Activated CD8-positive, alpha-beta memory T cell treated with anti-CD3 and anti-CD28 coated beads for 1 hour (primary cell): Measurements from ENCODE around the gene HLF.

Source experiments
- DNase-seq, 2 donors: peaks; one replicate each; pipeline ENCODE4 v3.0.0-alpha.2; 2020; ENCODE audit warnings: low read depth in 1 of 2; ENCODE audit errors: extremely low read depth in 1 of 2

Gene HLF

DNA sequence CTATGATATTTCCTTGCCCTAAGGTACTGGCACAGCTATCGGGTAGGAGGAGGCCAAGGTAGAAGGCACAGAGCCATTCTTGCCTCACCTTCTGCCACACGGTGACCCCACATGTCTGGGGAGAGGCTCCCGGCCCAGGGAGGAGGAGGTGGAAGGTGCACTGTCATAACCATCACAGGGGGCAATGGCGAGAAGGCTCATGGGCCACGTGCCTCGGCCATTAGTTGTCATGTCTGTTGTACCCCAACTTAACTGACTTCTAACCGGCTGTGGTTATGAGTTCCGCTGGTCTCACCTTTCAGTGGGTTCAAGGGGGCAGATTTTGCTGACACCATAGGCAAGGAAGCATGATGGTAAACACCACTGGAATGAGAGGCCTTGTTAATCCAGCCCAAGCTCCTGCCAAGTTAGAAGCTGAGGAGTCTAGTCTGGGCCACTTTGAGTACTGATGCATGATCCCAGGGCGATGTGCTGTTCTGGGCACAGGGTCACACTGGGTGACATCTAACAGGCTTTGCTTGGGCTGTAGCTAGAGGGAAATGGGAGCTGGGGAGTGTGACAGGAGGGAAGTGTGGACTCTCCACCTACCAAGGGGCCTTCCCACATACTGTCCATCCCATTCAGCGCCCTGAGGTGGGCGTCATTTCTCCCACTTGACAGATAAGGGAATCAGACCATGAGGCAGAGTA is 39.6 kb downstream of the HLF start:
- no peak for DNase-seq

DNA sequence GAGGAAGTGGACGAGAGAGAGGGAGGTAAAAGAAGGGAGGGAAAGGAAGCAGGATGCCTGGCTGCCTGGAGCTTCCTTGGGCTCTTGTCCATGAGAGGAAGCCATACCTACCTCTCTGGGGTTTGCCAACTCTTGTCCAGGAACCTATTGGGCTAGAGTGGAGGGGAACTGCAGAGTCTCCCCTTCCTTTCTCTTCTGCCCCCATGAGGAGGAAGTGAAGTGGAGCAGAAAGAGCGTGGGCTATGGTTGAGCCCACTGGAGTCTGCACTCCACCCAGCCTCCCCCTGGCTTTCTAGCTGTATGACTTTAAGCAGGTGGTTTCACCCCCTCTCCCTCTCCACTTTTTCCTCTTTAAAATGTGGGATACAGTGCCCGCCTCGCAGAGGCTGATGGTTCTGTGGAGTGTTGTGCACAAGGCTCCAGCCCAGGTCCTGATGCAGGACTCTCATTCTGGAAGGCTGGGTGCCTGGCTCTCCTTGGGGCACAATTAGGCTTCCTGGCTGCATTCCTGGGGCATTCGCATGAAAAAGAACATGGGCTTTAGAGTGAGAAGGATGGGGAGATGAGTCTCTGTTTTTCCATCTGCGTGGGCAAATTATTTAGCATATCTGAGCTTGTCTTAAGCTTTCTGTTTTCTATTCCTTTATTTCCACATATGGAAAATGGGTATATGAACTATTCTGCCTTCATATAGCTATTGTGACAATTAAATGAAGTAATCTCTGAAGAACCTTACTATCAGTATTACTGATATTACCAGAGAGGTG is 40.7 kb downstream of the HLF start:
- no peak for DNase-seq

DNA sequence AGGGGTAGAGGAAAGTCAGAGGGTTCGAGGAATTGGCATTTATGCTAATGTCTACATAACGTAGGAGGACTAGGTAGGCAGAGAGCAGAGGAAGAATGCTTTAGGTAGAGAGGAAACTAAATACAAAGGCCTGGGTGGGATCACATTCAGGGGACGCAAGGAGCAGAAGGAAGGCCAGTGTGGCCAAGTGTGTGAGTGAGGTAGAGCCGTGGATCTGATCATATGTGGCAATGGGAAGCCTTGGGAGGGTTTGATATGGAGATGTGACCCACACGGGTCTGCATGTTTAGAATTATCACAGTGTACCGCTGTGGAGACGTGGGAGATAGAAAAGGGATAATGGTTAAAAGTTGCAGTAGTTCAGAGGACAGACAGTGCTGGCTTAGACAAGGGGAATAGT is 43.1 kb downstream of the HLF start:
- DNase-seq: no peak

GRCh38 chr17:55308613-55309391 is 44.0 kb downstream of the HLF start:
- no peak for DNase-seq

DNA sequence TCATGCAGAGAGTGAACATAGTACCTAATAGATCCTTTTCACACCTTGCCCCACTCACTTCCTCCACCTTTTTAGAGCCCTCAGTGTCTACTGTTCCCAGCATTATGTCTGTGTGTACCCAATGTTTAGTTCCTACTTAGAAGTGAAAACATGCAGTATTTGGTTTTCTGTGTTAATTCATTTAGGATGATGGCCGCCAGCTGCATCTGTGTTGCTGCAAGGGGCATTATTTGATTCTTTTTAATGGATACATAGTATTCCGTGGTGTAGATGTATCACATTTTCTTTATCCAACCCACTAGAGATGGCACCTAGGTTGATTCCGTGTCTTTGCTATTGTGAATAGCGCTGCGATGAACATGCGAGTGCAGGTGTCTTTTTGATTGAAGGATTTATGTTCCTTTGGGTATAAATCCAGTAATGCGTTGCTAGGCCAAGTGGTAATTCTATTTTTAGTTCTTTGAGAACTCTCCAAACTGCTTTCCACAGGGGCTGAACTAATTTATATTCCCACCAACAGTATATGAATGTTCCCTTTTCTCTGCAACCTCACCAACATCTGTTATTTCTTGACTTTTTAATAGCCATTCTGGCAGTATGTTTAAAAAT is 47.1 kb downstream of the HLF start:
- no peak for DNase-seq

GRCh38 chr17:55312852-55313251 is 48.1 kb downstream of the HLF start:
- DNase-seq: no peak

DNA sequence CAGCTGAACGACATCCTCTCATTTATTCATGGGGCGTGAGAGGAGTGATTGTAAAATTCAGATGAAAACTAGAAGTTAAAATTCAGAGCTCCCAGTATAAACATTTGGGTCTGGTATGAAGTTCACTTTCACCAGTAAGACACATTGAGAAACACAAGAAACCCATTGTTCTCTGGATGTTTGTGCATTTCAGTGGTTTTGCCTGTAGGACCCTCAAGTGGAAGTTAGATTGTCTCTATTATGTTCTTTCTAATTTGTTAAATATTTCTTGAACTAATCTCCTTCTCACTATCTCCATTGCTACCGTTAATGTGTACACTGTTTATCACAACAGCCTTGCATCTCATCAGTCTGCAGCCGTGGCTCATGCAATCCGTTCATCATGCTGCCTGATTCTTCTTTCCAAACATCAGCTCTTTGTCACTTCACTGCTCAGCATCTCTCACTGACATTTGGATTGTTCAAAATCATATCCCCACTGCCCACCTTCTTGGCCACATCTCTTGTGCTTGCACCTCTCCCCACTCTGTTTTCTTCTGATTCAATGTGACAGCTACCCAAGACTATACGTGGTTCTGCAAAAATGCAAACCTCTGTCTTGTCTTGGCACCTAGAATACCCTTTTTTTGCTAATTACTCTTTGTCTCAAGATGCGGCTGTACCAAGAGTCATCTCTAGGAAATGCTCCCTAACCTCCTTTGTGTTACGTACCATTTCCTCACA is 49.5 kb downstream of the HLF start:
- no peak for DNase-seq

GRCh38 chr17:55314784-55315491 is 50.2 kb downstream of the HLF start:
- DNase-seq: no peak

DNA sequence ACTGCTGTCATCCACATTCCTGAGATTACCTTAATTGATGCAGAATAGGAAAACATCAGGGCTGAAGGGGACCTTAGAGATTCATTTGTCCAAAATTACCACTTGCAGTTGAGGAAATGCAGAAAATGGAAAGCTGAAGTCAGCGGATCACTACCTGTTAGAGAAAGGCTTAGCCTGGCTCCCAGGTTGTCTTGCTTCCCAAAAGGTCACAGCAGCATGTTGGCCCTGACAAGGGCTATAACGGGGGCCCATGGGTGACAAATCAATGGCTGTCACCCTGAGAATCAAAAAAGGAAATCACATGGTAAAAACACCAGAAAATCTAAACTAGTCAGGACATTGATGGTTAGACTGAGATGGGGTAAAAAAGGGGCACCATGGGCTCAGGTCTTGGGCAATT is 51.7 kb downstream of the HLF start:
- no peak for DNase-seq

GRCh38 chr17:55317284-55317683 is 52.5 kb downstream of the HLF start:
- DNase-seq: no peak

GRCh38 chr17:55318081-55318480 is 53.3 kb downstream of the HLF start:
- no peak for DNase-seq

- DNase-seq: no peak
Observed at GRCh38 chr17:55318715-55319487, 54.1 kb downstream of the HLF start.

GRCh38 chr17:55319933-55320593 is 55.3 kb downstream of the HLF start:
- no peak for DNase-seq

DNA sequence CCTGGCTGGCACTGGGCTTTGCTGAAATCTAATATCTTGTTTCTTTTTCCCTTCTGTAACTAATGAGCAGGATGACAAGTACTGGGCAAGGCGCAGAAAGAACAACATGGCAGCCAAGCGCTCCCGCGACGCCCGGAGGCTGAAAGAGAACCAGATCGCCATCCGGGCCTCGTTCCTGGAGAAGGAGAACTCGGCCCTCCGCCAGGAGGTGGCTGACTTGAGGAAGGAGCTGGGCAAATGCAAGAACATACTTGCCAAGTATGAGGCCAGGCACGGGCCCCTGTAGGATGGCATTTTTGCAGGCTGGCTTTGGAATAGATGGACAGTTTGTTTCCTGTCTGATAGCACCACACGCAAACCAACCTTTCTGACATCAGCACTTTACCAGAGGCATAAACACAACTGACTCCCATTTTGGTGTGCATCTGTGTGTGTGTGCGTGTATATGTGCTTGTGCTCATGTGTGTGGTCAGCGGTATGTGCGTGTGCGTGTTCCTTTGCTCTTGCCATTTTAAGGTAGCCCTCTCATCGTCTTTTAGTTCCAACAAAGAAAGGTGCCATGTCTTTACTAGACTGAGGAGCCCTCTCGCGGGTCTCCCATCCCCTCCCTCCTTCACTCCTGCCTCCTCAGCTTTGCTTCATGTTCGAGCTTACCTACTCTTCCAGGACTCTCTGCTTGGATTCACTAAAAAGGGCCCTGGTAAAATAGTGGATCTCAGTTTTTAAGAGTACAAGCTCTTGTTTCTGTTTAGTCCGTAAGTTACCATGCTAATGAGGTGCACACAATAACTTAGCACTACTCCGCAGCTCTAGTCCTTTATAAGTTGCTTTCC is 56.0 kb downstream of the HLF start:
- DNase-seq: no peak

DNA sequence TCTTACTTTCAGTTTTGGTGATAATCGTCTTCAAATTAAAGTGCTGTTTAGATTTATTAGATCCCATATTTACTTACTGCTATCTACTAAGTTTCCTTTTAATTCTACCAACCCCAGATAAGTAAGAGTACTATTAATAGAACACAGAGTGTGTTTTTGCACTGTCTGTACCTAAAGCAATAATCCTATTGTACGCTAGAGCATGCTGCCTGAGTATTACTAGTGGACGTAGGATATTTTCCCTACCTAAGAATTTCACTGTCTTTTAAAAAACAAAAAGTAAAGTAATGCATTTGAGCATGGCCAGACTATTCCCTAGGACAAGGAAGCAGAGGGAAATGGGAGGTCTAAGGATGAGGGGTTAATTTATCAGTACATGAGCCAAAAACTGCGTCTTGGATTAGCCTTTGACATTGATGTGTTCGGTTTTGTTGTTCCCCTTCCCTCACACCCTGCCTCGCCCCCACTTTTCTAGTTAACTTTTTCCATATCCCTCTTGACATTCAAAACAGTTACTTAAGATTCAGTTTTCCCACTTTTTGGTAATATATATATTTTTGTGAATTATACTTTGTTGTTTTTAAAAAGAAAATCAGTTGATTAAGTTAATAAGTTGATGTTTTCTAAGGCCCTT is 56.8 kb downstream of the HLF start:
- DNase-seq: no peak

DNA sequence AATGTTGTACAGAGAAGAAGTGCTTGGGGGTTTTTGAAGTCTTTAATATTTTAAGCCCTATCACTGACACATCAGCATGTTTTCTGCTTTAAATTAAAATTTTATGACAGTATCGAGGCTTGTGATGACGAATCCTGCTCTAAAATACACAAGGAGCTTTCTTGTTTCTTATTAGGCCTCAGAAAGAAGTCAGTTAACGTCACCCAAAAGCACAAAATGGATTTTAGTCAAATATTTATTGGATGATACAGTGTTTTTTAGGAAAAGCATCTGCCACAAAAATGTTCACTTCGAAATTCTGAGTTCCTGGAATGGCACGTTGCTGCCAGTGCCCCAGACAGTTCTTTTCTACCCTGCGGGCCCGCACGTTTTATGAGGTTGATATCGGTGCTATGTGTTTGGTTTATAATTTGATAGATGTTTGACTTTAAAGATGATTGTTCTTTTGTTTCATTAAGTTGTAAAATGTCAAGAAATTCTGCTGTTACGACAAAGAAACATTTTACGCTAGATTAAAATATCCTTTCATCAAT is 57.8 kb downstream of the HLF start:
- DNase-seq: no peak
